Measurements from ENCODE around the gene RPL41. TPM values are rescaled to one million over a fixed set of nuclear protein-coding genes. Genes with fewer than 3 reads are reported as not detected.

RPL41 gene
- total RNA-seq, 1 donor from 2014 or later: 1,895 TPM

Other genes starting within 250 kb of the RPL41 start
- gene PYM1, start 188.7 kb upstream of the RPL41 start, total RNA-seq: 31.8 and 35.8 TPM in 2 replicates
- gene DGKA, start 185.5 kb upstream of the RPL41 start, total RNA-seq: 49.8 and 53.7 TPM in 2 replicates
- gene PMEL, start 150.6 kb upstream of the RPL41 start, total RNA-seq: 0.58 and 1.1 TPM in 2 replicates
- gene CDK2, start 149.8 kb upstream of the RPL41 start, total RNA-seq: 20.2 and 28.4 TPM in 2 replicates
- 76.2 and 88.7 TPM in 2 replicates for gene RAB5B, start 142.6 kb upstream of the RPL41 start, total RNA-seq
- gene SUOX, start 119.4 kb upstream of the RPL41 start, total RNA-seq: 13.3 and 14.3 TPM in 2 replicates
- 1.8 and 4.9 TPM in 2 replicates for gene IKZF4, start 95.6 kb upstream of the RPL41 start, total RNA-seq
- gene RPS26, start 74.7 kb upstream of the RPL41 start, total RNA-seq: 956 and 971 TPM in 2 replicates
- gene ERBB3, start 36.5 kb upstream of the RPL41 start, total RNA-seq: 0.53 TPM in 1 of 2 replicates, not detected in the other
- 113 and 125 TPM in 2 replicates for gene PA2G4, start 12.1 kb upstream of the RPL41 start, total RNA-seq
- 3.0 and 4.1 TPM in 2 replicates for gene ZC3H10, start 1.6 kb downstream of the RPL41 start, total RNA-seq
- gene ESYT1, start 11.6 kb downstream of the RPL41 start, total RNA-seq: 269 and 275 TPM in 2 replicates
- 103 and 104 TPM in 2 replicates for gene MYL6B, start 36.0 kb downstream of the RPL41 start, total RNA-seq
- 2,948 and 3,870 TPM in 2 replicates for gene MYL6, start 41.7 kb downstream of the RPL41 start, total RNA-seq
- 51.1 and 78.9 TPM in 2 replicates for gene SMARCC2, start 72.8 kb downstream of the RPL41 start, total RNA-seq
- 40.5 and 41.5 TPM in 2 replicates for gene RNF41, start 105.3 kb downstream of the RPL41 start, total RNA-seq
- 26.7 and 33.5 TPM in 2 replicates for gene NABP2, start 107.7 kb downstream of the RPL41 start, total RNA-seq
- not detected in 2 replicates for gene SLC39A5, start 113.4 kb downstream of the RPL41 start, total RNA-seq
- gene ANKRD52, start 141.8 kb downstream of the RPL41 start, total RNA-seq: 34.4 and 55.6 TPM in 2 replicates
- 9.2 and 15.9 TPM in 2 replicates for gene COQ10A, start 150.3 kb downstream of the RPL41 start, total RNA-seq
- gene CS, start 183.7 kb downstream of the RPL41 start, total RNA-seq: 146 and 156 TPM in 2 replicates
- gene CNPY2, start 199.4 kb downstream of the RPL41 start, total RNA-seq: 112 and 135 TPM in 2 replicates
- 15.6 and 18.4 TPM in 2 replicates for gene PAN2, start 217.4 kb downstream of the RPL41 start, total RNA-seq
- gene IL23A, start 222.3 kb downstream of the RPL41 start, total RNA-seq: 3.0 TPM in 1 of 2 replicates, not detected in the other
- gene STAT2, start 243.5 kb downstream of the RPL41 start, total RNA-seq: 76.0 and 104 TPM in 2 replicates
- gene APOF, start 246.2 kb downstream of the RPL41 start, total RNA-seq: not detected in 2 replicates

Data from glomerular endothelial cell (primary cell).